Right lobe of liver (tissue), 4 donors: ENCODE results near the gene SFT2D1.

Source experiments
- CTCF ChIP-seq, 4 donors: fragments of 200-600 bp in 3 of 4; fragments of 450-650 bp in 1 of 4; IDR thresholded peaks; one replicate each; pipeline versions ENCODE4 v1.5.1 to v1.8.0; 2016 to 2022; ENCODE audit warnings: antibody characterized with exemption in 4 of 4, mild to moderate bottlenecking in 2 of 4
- POLR2A ChIP-seq: fragments of 450-650 bp; IDR thresholded peaks from one replicate; pipeline ENCODE4 v1.6.1; 2017; ENCODE audit warnings: antibody characterized with exemption, mild to moderate bottlenecking
- donor health status: DM: no; HTN: no; CAD: no.
- donor health status: DM: no; HTN: no; CAD: no.
- donor health status: DM: no; HTN: yes; CAD: no.

GRCh38 chr6:166381381-166381732 is 39.0 kb upstream of the SFT2D1 start:
- TF ChIP-seq CTCF (IDR thresholded peaks at IDR 0.05) (no peak), POLR2A (no peak)
